PC-9 (cell line): Measurements from ENCODE around the gene RDH8. TPM values are rescaled to one million over a fixed set of nuclear protein-coding genes. Genes with fewer than 3 reads are reported as not detected.

Experiments used
- BruUV-seq: library from RNA; stranded (reverse); fragments of 400-500 nt; replicated peaks from 2 replicates; lab custom pipeline; 2021; lab: Mats Ljungman, UMichigan
- CTCF ChIA-PET: fragments of 300-600 bp; sonication (Branson Sonifier 250); formaldehyde crosslinking; loops from one replicate; lab custom pipeline; 2022; ENCODE audit warnings: antibody characterized with exemption; lab: Charles Lee
- POLR2A ChIA-PET: fragments of 300-600 bp; sonication (Branson Sonifier 250); formaldehyde crosslinking; loops from one replicate; lab custom pipeline; 2022; ENCODE audit warnings: antibody characterized with exemption; ENCODE audit not compliant: unreplicated experiment; lab: Charles Lee
- DNase-seq, 2 experiments: peaks; one replicate each; pipeline versions ENCODE4 v3.0.0 to v3.0.0-alpha.2; 2015 to 2022; ENCODE audit warnings: mixed read lengths in 1 of 2
- H2AFZ ChIP-seq: fragments of 200-600 bp; sonication (generic); 2 replicates; pipeline ENCODE4 v1.8.1; 2017; ENCODE audit warnings: antibody characterized with exemption
- H3F3A ChIP-seq: fragments of 200-600 bp; sonication (generic); 2 replicates; pipeline ENCODE4 v1.8.1; 2017; ENCODE audit warnings: antibody characterized with exemption, mild to moderate bottlenecking, low read depth; ENCODE audit not compliant: insufficient read depth
- H3K27ac ChIP-seq: fragments of 200-600 bp; sonication (generic); 2 replicates; pipeline ENCODE4 v1.6.1; 2016; ENCODE audit warnings: mixed run types
- H3K27me3 ChIP-seq: fragments of 200-600 bp; sonication (generic); 2 replicates; pipeline ENCODE4 v1.6.1; 2016; ENCODE audit warnings: low read depth, mixed run types; ENCODE audit not compliant: insufficient read depth
- H3K36me3 ChIP-seq: fragments of 200-600 bp; sonication (generic); 2 replicates; pipeline ENCODE4 v1.6.1; 2016; ENCODE audit warnings: low read depth, mixed run types
- H3K4me1 ChIP-seq: fragments of 200-600 bp; sonication (generic); replicated peaks from 2 replicates; pipeline ENCODE4 v1.6.1; 2016; ENCODE audit warnings: mixed run types; ENCODE audit not compliant: insufficient read depth
- H3K4me2 ChIP-seq: fragments of 200-600 bp; sonication (generic); 2 replicates; pipeline ENCODE4 v1.6.1; 2017; ENCODE audit warnings: mixed run types
- H3K4me3 ChIP-seq: fragments of 200-600 bp; sonication (generic); 2 replicates; pipeline ENCODE4 v1.6.1; 2016; ENCODE audit warnings: mixed run types
- H3K79me2 ChIP-seq: fragments of 200-600 bp; sonication (generic); 2 replicates; pipeline ENCODE4 v1.6.1; 2017; ENCODE audit warnings: low read depth, mixed run types
- H3K9me2 ChIP-seq: fragments of 200-600 bp; sonication (generic); 2 replicates; pipeline ENCODE4 v1.8.1; 2017; ENCODE audit warnings: mild to moderate bottlenecking; ENCODE audit not compliant: insufficient read depth
- H3K9me3 ChIP-seq: fragments of 200-600 bp; sonication (generic); 2 replicates; pipeline ENCODE4 v1.8.1; 2016; ENCODE audit warnings: low read depth; ENCODE audit not compliant: insufficient read depth
- H4K20me1 ChIP-seq: fragments of 200-600 bp; sonication (generic); 2 replicates; pipeline ENCODE4 v1.8.1; 2017; ENCODE audit not compliant: insufficient read depth
- EZH2 ChIP-seq: fragments of 200-600 bp; sonication (generic); IDR thresholded peaks from 2 replicates; pipeline ENCODE4 v1.8.0; 2017; ENCODE audit warnings: antibody characterized with exemption, low read depth
- intact Hi-C: fragments of 100-400 bp; cut with micrococcal nuclease; formaldehyde crosslinking; loops from one replicate; pipeline ENCODE4 v1.10.0; 2022; ENCODE audit not compliant: unreplicated experiment
- total RNA-seq: library from RNA; stranded (reverse); gene quantifications from 2 replicates; pipeline ENCODE4 v1.2.3, GENCODE V29; 2021
- TF ChIP-seq, protein P1 (sequence below): fragments of 200-600 bp; sonication (generic); conservative IDR thresholded peaks from 2 replicates; pipeline ENCODE4 v1.6.1; 2017; ENCODE audit warnings: mixed run types, antibody characterized with exemption, mild to moderate bottlenecking, moderate library complexity

Gene RDH8
- total RNA-seq, 1 experiment from 2014 or later, result not detected

DNA sequence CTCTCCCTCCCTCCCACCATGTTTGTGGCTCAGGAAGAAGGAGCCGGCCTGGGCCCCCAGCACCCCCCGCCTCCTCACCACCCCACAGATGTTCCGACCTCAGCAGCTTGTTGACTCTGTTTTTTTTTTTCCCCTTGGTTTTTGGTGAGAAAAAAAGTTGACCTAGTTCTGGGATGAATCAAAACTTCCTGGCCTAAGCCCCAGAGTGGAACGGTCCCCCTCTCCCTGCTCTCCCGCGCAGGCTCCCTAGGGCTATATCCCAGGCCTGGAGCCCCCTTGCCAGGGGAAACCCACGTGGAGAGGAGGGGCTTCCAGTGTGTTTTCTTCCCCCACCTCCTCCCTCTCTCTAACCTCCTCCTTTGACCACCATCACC is 7.0 kb upstream of the RDH8 start:
- no peak overlapping the region for H3K4me3 ChIP-seq
- H3K9me3 ChIP-seq, result no peaks in the 10 kb centered on the region
- H3K27me3 ChIP-seq, result peaks cover 85% of the 10 kb centered on the region
- no peaks in the 10 kb centered on the region for H3K36me3 ChIP-seq
- H3K79me2 ChIP-seq, result no peaks in the 10 kb centered on the region
- TF ChIP-seq, protein P1, sequence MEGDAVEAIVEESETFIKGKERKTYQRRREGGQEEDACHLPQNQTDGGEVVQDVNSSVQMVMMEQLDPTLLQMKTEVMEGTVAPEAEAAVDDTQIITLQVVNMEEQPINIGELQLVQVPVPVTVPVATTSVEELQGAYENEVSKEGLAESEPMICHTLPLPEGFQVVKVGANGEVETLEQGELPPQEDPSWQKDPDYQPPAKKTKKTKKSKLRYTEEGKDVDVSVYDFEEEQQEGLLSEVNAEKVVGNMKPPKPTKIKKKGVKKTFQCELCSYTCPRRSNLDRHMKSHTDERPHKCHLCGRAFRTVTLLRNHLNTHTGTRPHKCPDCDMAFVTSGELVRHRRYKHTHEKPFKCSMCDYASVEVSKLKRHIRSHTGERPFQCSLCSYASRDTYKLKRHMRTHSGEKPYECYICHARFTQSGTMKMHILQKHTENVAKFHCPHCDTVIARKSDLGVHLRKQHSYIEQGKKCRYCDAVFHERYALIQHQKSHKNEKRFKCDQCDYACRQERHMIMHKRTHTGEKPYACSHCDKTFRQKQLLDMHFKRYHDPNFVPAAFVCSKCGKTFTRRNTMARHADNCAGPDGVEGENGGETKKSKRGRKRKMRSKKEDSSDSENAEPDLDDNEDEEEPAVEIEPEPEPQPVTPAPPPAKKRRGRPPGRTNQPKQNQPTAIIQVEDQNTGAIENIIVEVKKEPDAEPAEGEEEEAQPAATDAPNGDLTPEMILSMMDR, result no peak
- no peak for TF ChIP-seq EZH2
- no peak overlapping the region for H3K4me2 ChIP-seq
- intact Hi-C loops, result no loop called here
- no peak overlapping the region for H2AFZ ChIP-seq
- H3F3A ChIP-seq, result no peaks in the 10 kb centered on the region
- DNase-seq, result no peak
- CTCF ChIA-PET, result no interaction called here
- H3K4me1 ChIP-seq, result no peaks in the 10 kb centered on the region
- no TSS peak for BruUV-seq
- no peaks in the 10 kb centered on the region; the same call in 1 of the 2 replicates for H4K20me1 ChIP-seq
- no peaks in the 10 kb centered on the region for H3K9me2 ChIP-seq
- POLR2A ChIA-PET, result no interaction called here
- no peak overlapping the region for H3K27ac ChIP-seq

- ChIA-PET POLR2A (no interaction called here), CTCF (no interaction called here)
- TF ChIP-seq, protein P1, result no peak
- TF ChIP-seq EZH2, result no peak
- intact Hi-C loops, result no loop called here
- H3K27me3 ChIP-seq, result peaks cover 90% of the 10 kb centered on the region
- H4K20me1 ChIP-seq, result no peaks in the 10 kb centered on the region; the same call in 1 of the 2 replicates
- H3K79me2 ChIP-seq, result no peaks in the 10 kb centered on the region
- no peaks in the 10 kb centered on the region for H3F3A ChIP-seq
- H2AFZ ChIP-seq, result no peak overlapping the region
- no peak overlapping the region for H3K4me3 ChIP-seq
- no peak overlapping the region for H3K4me2 ChIP-seq
- no peak overlapping the region for H3K27ac ChIP-seq
- no peaks in the 10 kb centered on the region for H3K36me3 ChIP-seq
- BruUV-seq, result no TSS peak
- no peaks in the 10 kb centered on the region for H3K9me3 ChIP-seq
- H3K9me2 ChIP-seq, result no peaks in the 10 kb centered on the region
- no peaks in the 10 kb centered on the region for H3K4me1 ChIP-seq
- DNase-seq, result no peak
Measured at GRCh38 chr19:10006752-10007323, 6.4 kb upstream of the RDH8 start.

- Histone ChIP-seq H3K27ac (no peak overlapping the region), H3K27me3 (peaks cover 97% of the 10 kb centered on the region), H3F3A (no peaks in the 10 kb centered on the region), H2AFZ (no peak overlapping the region), H3K9me3 (no peaks in the 10 kb centered on the region), H3K4me3 (no peak overlapping the region), H3K36me3 (no peaks in the 10 kb centered on the region), H3K79me2 (no peaks in the 10 kb centered on the region), H3K4me1 (no peaks in the 10 kb centered on the region), H3K9me2 (no peaks in the 10 kb centered on the region), H4K20me1 (no peaks in the 10 kb centered on the region; the same call in 1 of the 2 replicates), H3K4me2 (no peak overlapping the region)
- intact Hi-C loops, result no loop called here
- CTCF ChIA-PET, result interaction anchor here (0.5 kb wide), 1 partner anchor 13 kb away, joined by 6 read pairs; no protein-coding TSS in a partner anchor
- BruUV-seq, result no TSS peak
- TF ChIP-seq, protein P1, result no peak
- no peak for TF ChIP-seq EZH2
- no peak for DNase-seq
- POLR2A ChIA-PET, result no interaction called here
Measured at GRCh38 chr19:10007371-10008183, 5.7 kb upstream of the RDH8 start.
